H9 (cell line): ENCODE measurements around the gene CACNB2. TPM values are rescaled to one million over a fixed set of nuclear protein-coding genes. Genes with fewer than 3 reads are reported as not detected.

Experiments
- DNase-seq: peaks from one replicate; pipeline ENCODE4 v3.0.0-alpha.2; 2017
- H2AFZ ChIP-seq: one replicate; pipeline ENCODE4 v1.6.1; 2013; ENCODE audit warnings: mild to moderate bottlenecking, low read length, control low read depth, moderate library complexity
- H2AK5ac ChIP-seq: 2 replicates; pipeline ENCODE4 v1.6.1; 2013; ENCODE audit warnings: low read length, control low read depth, mixed read lengths; ENCODE audit not compliant: insufficient read length
- H2BK120ac ChIP-seq: one replicate; pipeline ENCODE4 v1.6.1; 2013; ENCODE audit warnings: low read depth, mild to moderate bottlenecking, low read length, control low read depth, inconsistent platforms; ENCODE audit not compliant: poor library complexity, severe bottlenecking
- H2BK12ac ChIP-seq: 2 replicates; pipeline ENCODE4 v1.6.1; 2013; ENCODE audit warnings: low read length, control low read depth, mixed read lengths, low read depth; ENCODE audit not compliant: insufficient read length
- H2BK15ac ChIP-seq: 2 replicates; pipeline ENCODE4 v1.6.1; 2013; ENCODE audit warnings: low read depth, low read length, control low read depth
- H2BK20ac ChIP-seq: one replicate; pipeline ENCODE4 v1.6.1; 2013; ENCODE audit warnings: low read depth, mild to moderate bottlenecking, low read length, control low read depth, inconsistent platforms; ENCODE audit not compliant: poor library complexity, severe bottlenecking
- H2BK5ac ChIP-seq: 2 replicates; pipeline ENCODE4 v1.6.1; 2013; ENCODE audit warnings: low read length, control low read depth, mixed read lengths; ENCODE audit not compliant: insufficient read length
- H3K14ac ChIP-seq: 2 replicates; pipeline ENCODE4 v1.6.1; 2013; ENCODE audit warnings: low read length, control low read depth; ENCODE audit not compliant: insufficient read depth
- H3K18ac ChIP-seq: 2 replicates; pipeline ENCODE4 v1.6.1; 2013; ENCODE audit warnings: low read depth, mild to moderate bottlenecking, mixed read lengths, low read length, control low read depth; ENCODE audit not compliant: insufficient read length
- H3K23ac ChIP-seq: 2 replicates; pipeline ENCODE4 v1.6.1; 2013; ENCODE audit warnings: low read length, control low read depth, mixed read lengths, low read depth; ENCODE audit not compliant: insufficient read length
- H3K23me2 ChIP-seq: 2 replicates; pipeline ENCODE4 v1.6.1; 2013; ENCODE audit warnings: low read depth, mild to moderate bottlenecking, mixed read lengths, low read length, control low read depth; ENCODE audit not compliant: insufficient read length, poor library complexity, severe bottlenecking
- H3K27ac ChIP-seq: 2 replicates; pipeline ENCODE4 v1.5.1; 2013; ENCODE audit warnings: low read length, control low read depth, mixed read lengths, low read depth; ENCODE audit not compliant: insufficient read length
- H3K27me3 ChIP-seq: 2 replicates; pipeline ENCODE4 v1.6.1; 2013; ENCODE audit warnings: low read length, control low read depth, inconsistent platforms; ENCODE audit not compliant: insufficient read depth
- H3K4ac ChIP-seq: 2 replicates; pipeline ENCODE4 v1.6.1; 2013; ENCODE audit warnings: low read depth, mild to moderate bottlenecking, control low read depth, inconsistent platforms, low read length, moderate library complexity
- H3K4me1 ChIP-seq: 2 replicates; pipeline ENCODE4 v1.6.1; 2013; ENCODE audit warnings: low read length, control low read depth, inconsistent platforms; ENCODE audit not compliant: insufficient read depth
- H3K4me2 ChIP-seq: 2 replicates; pipeline ENCODE4 v1.6.1; 2013; ENCODE audit warnings: low read length, control low read depth, mixed read lengths; ENCODE audit not compliant: insufficient read length, insufficient read depth
- H3K56ac ChIP-seq: 2 replicates; pipeline ENCODE4 v1.6.1; 2013; ENCODE audit warnings: low read depth, mild to moderate bottlenecking, mixed read lengths, low read length, control low read depth; ENCODE audit not compliant: insufficient read length
- H3K79me1 ChIP-seq: 2 replicates; pipeline ENCODE4 v1.6.1; 2013; ENCODE audit warnings: low read depth, mild to moderate bottlenecking, moderate library complexity, low read length, control low read depth, inconsistent platforms; ENCODE audit not compliant: insufficient read depth, poor library complexity, severe bottlenecking
- H3K79me2 ChIP-seq: 2 replicates; pipeline ENCODE4 v1.6.1; 2013; ENCODE audit warnings: low read length, control low read depth, inconsistent platforms; ENCODE audit not compliant: insufficient read depth
- H3K9ac ChIP-seq: 2 replicates; pipeline ENCODE4 v1.6.1; 2013; ENCODE audit warnings: low read length, control low read depth, mixed read lengths; ENCODE audit not compliant: insufficient read length; ENCODE audit errors: extremely low read depth
- H3K9me3 ChIP-seq: one replicate; pipeline ENCODE4 v1.6.1; 2013; ENCODE audit warnings: low read depth, low read length, inconsistent platforms; ENCODE audit not compliant: control insufficient read depth
- H3T11ph ChIP-seq: one replicate; pipeline ENCODE4 v1.6.1; 2013; ENCODE audit warnings: mild to moderate bottlenecking, low read length, control low read depth, inconsistent platforms
- H4K20me1 ChIP-seq: one replicate; pipeline ENCODE4 v1.6.1; 2013; ENCODE audit not compliant: control insufficient read depth, insufficient read length, insufficient read depth
- H4K5ac ChIP-seq: 2 replicates; pipeline ENCODE4 v1.6.1; 2013; ENCODE audit warnings: low read depth, mild to moderate bottlenecking, mixed read lengths, low read length, control low read depth; ENCODE audit not compliant: insufficient read length
- H4K8ac ChIP-seq: replicated peaks from 2 replicates; pipeline ENCODE4 v1.6.1; 2013; ENCODE audit warnings: low read length, control low read depth, mixed read lengths, low read depth; ENCODE audit not compliant: insufficient read length
- H4K91ac ChIP-seq: 2 replicates; pipeline ENCODE4 v1.6.1; 2013; ENCODE audit warnings: low read depth, mild to moderate bottlenecking, moderate library complexity, mixed read lengths, low read length, control low read depth; ENCODE audit not compliant: insufficient read length
- H3K27ac Mint-ChIP-seq, 3 experiments: 2 replicates in 2 of 3; 3 replicates in 1 of 3; pipeline ENCODE4 v1.8.0; 2020 to 2021; ENCODE audit warnings: mixed read lengths in 3 of 3, mild to moderate bottlenecking in 1 of 3, moderate library complexity in 1 of 3
- H3K27me3 Mint-ChIP-seq: 2 replicates; pipeline ENCODE4 v1.8.0; 2021; ENCODE audit warnings: low read depth, mild to moderate bottlenecking, moderate library complexity, mixed read lengths
- H3K36me3 Mint-ChIP-seq, 3 experiments: 2 replicates in 2 of 3; 3 replicates in 1 of 3; pipeline ENCODE4 v1.8.0; 2020 to 2021; ENCODE audit warnings: low read depth in 3 of 3, mixed read lengths in 3 of 3; ENCODE audit not compliant: insufficient read depth in 1 of 3
- H3K4me1 Mint-ChIP-seq, 2 experiments: 2 replicates each; pipeline ENCODE4 v1.8.0; 2020; ENCODE audit warnings: mixed read lengths in 2 of 2
- H3K4me3 Mint-ChIP-seq, 2 experiments: 2 replicates in 1 of 2; 3 replicates in 1 of 2; pipeline ENCODE4 v1.8.0; 2020 to 2021; ENCODE audit warnings: mild to moderate bottlenecking in 2 of 2, mixed read lengths in 2 of 2, moderate library complexity in 1 of 2
- H3K9me3 Mint-ChIP-seq, 2 experiments: 2 replicates in 1 of 2; 3 replicates in 1 of 2; pipeline ENCODE4 v1.8.0; 2020; ENCODE audit warnings: mild to moderate bottlenecking in 2 of 2, mixed read lengths in 2 of 2, moderate library complexity in 1 of 2
- CTCF ChIP-seq: fragments of 200-600 bp; sonication (generic); conservative IDR thresholded peaks from 3 replicates; pipeline ENCODE4 v1.8.0; 2021; ENCODE audit warnings: antibody characterized with exemption, mild to moderate bottlenecking
- WGBS: extraction: QIAGEN DNeasy Blood & Tissue Kit; methylation state at CpG from one replicate; pipeline ENCODE4 v1.1.7; 2013; ENCODE audit warnings: missing lambda C conversion rate, low lambda C conversion rate, mixed read lengths; ENCODE audit not compliant: insufficient read length; ENCODE audit errors: extremely low coverage; 5-methylcytosine and 5-hydroxymethylcytosine counted together
- total RNA-seq: library from RNA; stranded (reverse); gene quantifications from 2 replicates; pipeline ENCODE4 v1.2.1, GENCODE V29; 2021

Gene CACNB2
- total RNA-seq, 1 experiment from 2014 or later, result 2.6 TPM

- Histone ChIP-seq H4K8ac (no peak overlapping the region), H2BK20ac (no peak overlapping the region), H3K9me3 (no peaks in the 10 kb centered on the region), H2BK15ac (no peak overlapping the region), H2BK12ac (no peak overlapping the region), H3K27ac (no peak overlapping the region), H4K91ac (no peak overlapping the region), H3K56ac (no peak overlapping the region), H3K4ac (no peak overlapping the region), H3K9ac (no peak overlapping the region), H3K14ac (no peak overlapping the region), H4K5ac (no peak overlapping the region), H3K4me1 (no peaks in the 10 kb centered on the region), H2AK5ac (no peak overlapping the region), H3K79me2 (no peaks in the 10 kb centered on the region), H3K27me3 (no peaks in the 10 kb centered on the region; the same call in 1 of the 2 replicates), H2BK120ac (no peak overlapping the region), H3K23me2 (peaks cover 17% of the 10 kb centered on the region), H3K79me1 (no peaks in the 10 kb centered on the region), H3K4me2 (no peak overlapping the region), H2BK5ac (no peak overlapping the region), H3T11ph (no peak overlapping the region), H4K20me1 (no peaks in the 10 kb centered on the region), H3K18ac (no peak overlapping the region), H3K23ac (no peak overlapping the region), H2AFZ (no peak overlapping the region)
- Mint-ChIP-seq H3K36me3 (no peaks in the 10 kb centered on the region), H3K9me3 (no peaks in the 10 kb centered on the region), H3K4me1 (peaks cover 10 to 25% of the 10 kb centered on the region in 2 experiments), H3K27me3 (peaks cover 40% of the 10 kb centered on the region), H3K4me3 (peak overlapping the region in 1 of 2 experiments; percentile 86; a peak in 2 of 5 replicates), H3K27ac (no peak overlapping the region)
- no peak for DNase-seq
- TF ChIP-seq CTCF, result no peak
- WGBS, result no CpG with 5 or more reads among the region's 4 CpGs
Measured at GRCh38 chr10:18142151-18142550, 1.9 kb downstream of the CACNB2 start.
